ENCODE measurements around the gene ZNF69. TPM values are rescaled to one million over a fixed set of nuclear protein-coding genes. Genes with fewer than 3 reads are reported as not detected.
"Not testable (repeated sequence)": the region's sequence is repeated elsewhere in the genome, so short reads cannot be mapped to it uniquely, and the experiment has no call there.

Gene ZNF69
- total RNA-seq, 1 donor from 2014 or later: 0.85 TPM

DNA sequence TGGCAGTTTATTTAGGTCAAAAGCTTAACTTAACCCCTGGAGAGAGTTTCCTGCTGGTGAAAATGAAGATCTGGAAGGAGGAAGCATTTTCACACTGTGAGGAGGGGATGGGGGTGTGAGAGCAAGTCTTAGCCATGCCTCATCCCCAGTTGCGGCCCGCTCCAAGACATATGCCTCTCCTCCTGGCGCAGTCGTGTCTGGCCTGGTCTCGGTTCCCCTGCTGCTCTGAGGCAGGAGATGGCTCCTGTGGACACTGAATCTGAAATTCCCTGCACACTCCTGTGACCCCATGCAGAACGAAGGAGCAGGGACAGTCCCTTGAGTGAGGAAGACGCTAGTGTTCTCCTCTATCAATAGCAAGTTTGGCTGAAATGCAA lies 360 bp upstream of the ZNF69 start:
- H3K36me3 ChIP-seq: no peaks in the 10 kb centered on the region
- H3K9me3 ChIP-seq: no peaks in the 10 kb centered on the region
- TF ChIP-seq, protein P1, sequence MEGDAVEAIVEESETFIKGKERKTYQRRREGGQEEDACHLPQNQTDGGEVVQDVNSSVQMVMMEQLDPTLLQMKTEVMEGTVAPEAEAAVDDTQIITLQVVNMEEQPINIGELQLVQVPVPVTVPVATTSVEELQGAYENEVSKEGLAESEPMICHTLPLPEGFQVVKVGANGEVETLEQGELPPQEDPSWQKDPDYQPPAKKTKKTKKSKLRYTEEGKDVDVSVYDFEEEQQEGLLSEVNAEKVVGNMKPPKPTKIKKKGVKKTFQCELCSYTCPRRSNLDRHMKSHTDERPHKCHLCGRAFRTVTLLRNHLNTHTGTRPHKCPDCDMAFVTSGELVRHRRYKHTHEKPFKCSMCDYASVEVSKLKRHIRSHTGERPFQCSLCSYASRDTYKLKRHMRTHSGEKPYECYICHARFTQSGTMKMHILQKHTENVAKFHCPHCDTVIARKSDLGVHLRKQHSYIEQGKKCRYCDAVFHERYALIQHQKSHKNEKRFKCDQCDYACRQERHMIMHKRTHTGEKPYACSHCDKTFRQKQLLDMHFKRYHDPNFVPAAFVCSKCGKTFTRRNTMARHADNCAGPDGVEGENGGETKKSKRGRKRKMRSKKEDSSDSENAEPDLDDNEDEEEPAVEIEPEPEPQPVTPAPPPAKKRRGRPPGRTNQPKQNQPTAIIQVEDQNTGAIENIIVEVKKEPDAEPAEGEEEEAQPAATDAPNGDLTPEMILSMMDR (IDR thresholded peaks at IDR 0.05): no peak
- H3K4me3 ChIP-seq: peak overlapping the region; percentile 72 to 80
- DNase-seq (ENCODE audit: low spot score in 2 of 2): no peak
- H3K4me1 ChIP-seq: peaks cover 0 to 7% of the 10 kb centered on the region in 2 donors
- intact Hi-C loops (cut with DNase I): loop anchor here (2.0 to 5.0 kb wide), 2 partner anchors 38 to 90 kb away; partner anchors contain the start of genes ZNF491 and ZNF700
- peak overlapping the region; percentile 88 to 91 for H3K27ac ChIP-seq
- no peaks in the 10 kb centered on the region for H3K27me3 ChIP-seq

DNA sequence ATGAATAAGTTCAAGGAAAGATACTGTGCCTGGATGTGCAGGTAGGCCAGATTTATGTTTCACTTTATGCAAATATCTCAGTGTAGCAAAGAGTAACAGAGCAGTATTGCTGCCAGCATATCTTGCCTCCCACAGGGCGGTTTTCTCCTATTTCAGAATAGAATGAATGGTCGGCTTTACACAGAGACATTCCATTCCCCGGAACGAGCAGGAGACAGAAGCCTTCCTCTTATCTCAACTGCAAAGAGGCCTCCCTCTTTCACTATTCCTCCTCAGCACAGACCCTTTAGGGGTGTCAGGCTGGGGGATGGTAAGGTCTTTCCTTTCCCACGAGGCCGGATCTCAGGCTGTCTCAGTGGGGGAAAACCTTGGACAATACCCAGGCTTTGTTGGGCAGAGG lies 2.3 kb downstream of the ZNF69 start:
- H3K27me3 ChIP-seq; H3K9me3 ChIP-seq; H3K4me3 ChIP-seq; DNase-seq (ENCODE audit: low spot score in 2 of 2); H3K27ac ChIP-seq; H3K36me3 ChIP-seq; H3K4me1 ChIP-seq: not testable (repeated sequence)
- intact Hi-C loops (cut with DNase I): loop anchor here (5.0 kb wide), 1 partner anchor 93 kb away; the partner anchor contains the start of gene ZNF491

DNA sequence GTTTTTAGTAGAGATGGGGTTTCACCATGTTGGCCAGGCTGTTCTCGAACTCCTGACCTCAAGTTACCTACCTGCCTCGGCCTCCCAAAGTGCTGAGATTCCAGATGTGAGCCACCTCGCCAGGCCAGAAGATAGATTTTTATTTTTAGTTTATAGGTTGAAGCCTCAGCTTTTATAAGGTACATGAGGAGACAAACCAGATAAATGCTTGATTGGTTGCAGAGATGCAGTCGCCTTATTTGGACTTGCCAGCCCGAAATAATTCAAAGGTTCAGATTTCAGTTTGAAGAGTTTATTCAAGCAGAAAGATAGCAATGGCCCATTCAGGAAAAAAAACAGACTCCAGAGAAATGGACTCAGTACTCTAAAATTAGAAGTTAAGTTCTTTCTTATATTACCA lies 3.1 kb downstream of the ZNF69 start:
- TF ChIP-seq, protein P1 (IDR thresholded peaks at IDR 0.05): no peak
- intact Hi-C loops (cut with DNase I): no loop called here
- H3K4me3 ChIP-seq: no peak overlapping the region
- no peaks in the 10 kb centered on the region for H3K27me3 ChIP-seq
- no peak for DNase-seq (ENCODE audit: low spot score in 2 of 2)
- H3K36me3 ChIP-seq: no peaks in the 10 kb centered on the region
- no peak overlapping the region for H3K27ac ChIP-seq
- no peaks in the 10 kb centered on the region for H3K9me3 ChIP-seq
- peaks cover 0 to 7% of the 10 kb centered on the region in 2 donors for H3K4me1 ChIP-seq

DNA sequence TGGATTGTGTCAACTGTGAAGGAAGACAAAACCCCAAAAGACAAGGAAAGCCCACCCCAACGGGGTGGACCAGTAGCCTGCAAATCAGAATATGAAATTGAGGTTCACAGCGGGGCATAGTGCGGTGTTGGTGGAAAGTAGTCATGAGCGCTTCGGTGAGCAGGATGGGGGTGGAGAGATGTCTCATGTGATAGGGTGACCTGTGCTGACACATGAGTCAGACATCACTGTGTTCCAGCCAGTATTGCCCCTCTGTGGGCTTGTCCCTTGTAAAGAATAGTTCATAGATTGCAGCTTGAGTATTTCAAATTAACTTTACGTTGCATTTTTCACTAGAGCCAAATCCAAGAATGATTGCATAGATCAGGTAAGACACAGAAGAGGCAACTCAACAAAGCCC lies 7.3 kb downstream of the ZNF69 start:
- H3K27me3 ChIP-seq: no peaks in the 10 kb centered on the region
- TF ChIP-seq, protein P1 (IDR thresholded peaks at IDR 0.05): no peak
- H3K9me3 ChIP-seq: peaks cover 21 to 33% of the 10 kb centered on the region in 2 donors
- DNase-seq (ENCODE audit: low spot score in 2 of 2): no peak
- intact Hi-C loops (cut with DNase I): no loop called here
- H3K36me3 ChIP-seq: peaks cover 0 to 6% of the 10 kb centered on the region in 2 donors
- H3K27ac ChIP-seq: no peak overlapping the region
- H3K4me3 ChIP-seq: no peak overlapping the region
- no peaks in the 10 kb centered on the region for H3K4me1 ChIP-seq

DNA sequence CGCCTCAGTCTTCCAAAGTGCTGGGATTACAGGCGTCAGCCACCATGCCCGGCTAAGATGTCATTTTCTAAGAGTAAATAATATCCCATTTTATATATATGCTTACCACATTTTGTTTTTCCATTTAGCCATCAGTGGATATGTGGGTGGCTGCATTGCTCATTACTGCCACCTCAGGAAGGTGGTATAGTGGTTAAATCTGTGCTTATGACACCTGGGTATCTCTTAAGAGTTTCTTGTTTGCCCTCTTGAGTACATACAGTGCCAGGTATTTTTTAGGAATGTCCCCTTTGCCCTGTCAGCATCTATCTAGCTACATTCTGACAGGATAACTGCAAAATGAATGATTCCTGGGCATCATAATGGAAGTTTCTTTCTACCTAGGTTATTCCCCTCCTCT lies 14.6 kb downstream of the ZNF69 start:
- Histone ChIP-seq H3K27me3 (no peaks in the 10 kb centered on the region), H3K36me3 (peaks cover 40 to 55% of the 10 kb centered on the region in 2 donors), H3K4me1 (no peaks in the 10 kb centered on the region), H3K4me3 (no peak overlapping the region), H3K9me3 (peaks cover 95 to 100% of the 10 kb centered on the region in 2 donors), H3K27ac (no peak overlapping the region)
- DNase-seq (ENCODE audit: low spot score in 2 of 2): no peak
- intact Hi-C loops (cut with DNase I): no loop called here
- TF ChIP-seq, protein P1 (IDR thresholded peaks at IDR 0.05): no peak

DNA sequence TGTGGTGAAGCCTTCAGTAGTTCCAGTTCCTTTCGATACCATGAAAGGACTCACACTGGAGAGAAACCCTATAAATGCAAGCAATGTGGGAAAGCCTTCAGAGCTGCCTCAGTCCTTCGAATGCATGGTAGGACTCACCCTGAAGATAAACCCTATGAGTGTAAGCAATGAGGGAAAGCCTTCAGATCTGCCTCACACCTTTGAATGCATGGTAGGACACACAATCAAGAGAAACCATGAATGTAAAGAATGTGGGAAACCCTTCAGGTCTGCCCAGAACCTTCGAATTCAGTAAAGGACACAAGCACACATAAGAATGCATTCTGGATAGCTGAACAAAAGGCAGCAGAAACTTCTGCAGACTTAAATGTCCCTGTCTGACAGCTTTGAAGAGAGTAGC lies 18.3 kb downstream of the ZNF69 start:
- H3K9me3 ChIP-seq: peaks cover 86 to 96% of the 10 kb centered on the region in 2 donors
- H3K36me3 ChIP-seq: peaks cover 40 to 48% of the 10 kb centered on the region in 2 donors
- no peaks in the 10 kb centered on the region for H3K27me3 ChIP-seq
- TF ChIP-seq, protein P1 (IDR thresholded peaks at IDR 0.05): no peak
- H3K4me1 ChIP-seq: no peaks in the 10 kb centered on the region
- no peak overlapping the region for H3K4me3 ChIP-seq
- intact Hi-C loops (cut with DNase I): no loop called here
- no peak for DNase-seq (ENCODE audit: low spot score in 2 of 2)
- no peak overlapping the region for H3K27ac ChIP-seq

DNA sequence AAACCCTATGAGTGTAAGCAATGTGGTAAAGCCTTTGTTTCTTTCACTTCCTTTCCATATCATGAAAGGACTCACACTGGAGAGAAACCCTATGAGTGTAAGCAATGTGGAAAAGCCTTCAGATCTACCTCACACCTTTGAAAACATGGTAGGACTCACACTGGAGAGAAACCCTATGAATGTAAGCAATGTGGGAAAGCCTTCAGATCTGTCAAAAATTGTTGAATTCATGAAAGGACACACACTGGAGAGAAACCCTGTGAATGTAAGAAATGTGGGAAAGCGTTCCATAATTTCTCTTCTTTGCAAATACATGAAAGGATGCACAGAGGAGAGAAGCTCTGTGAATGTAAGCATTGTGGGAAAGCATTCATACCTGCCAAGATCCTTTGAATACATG lies 24.4 kb downstream of the ZNF69 start:
- H3K4me3 ChIP-seq; DNase-seq (ENCODE audit: low spot score in 2 of 2); H3K27ac ChIP-seq; intact Hi-C loops (cut with DNase I); H3K27me3 ChIP-seq; H3K4me1 ChIP-seq; H3K36me3 ChIP-seq: not testable (repeated sequence)
- peaks cover 72 to 81% of the 10 kb centered on the region in 2 donors for H3K9me3 ChIP-seq

DNA sequence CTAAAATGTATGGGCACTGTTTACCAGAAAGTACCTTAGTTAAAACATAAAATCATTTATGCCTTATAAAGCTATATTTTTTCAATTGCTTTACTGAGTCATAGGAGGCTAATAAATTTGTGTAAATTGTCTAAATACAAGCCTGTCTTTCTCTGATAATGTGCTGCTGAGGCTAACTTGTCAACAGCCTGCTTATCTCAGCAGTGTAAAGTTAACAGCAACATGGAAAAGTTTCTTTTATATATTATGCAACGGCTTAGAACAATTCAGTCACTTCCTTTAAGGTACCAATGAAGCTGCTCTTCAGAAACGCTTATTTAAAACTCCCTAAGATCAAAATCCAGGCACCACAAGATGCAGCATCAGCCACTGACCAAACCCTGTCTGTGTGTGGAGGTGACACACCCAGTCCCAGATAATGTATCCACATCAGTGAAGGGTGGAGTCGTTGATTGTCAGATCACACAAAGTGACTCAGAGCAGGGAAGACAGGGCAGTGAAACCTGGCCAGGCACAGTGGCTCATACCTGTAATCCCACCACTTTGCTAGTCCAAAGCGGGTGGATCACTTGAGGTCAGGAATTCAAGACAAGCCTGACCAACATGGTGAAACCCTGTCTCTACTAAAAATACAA lies 27.0 kb downstream of the ZNF69 start:
- H3K27me3 ChIP-seq; H3K36me3 ChIP-seq; H3K4me3 ChIP-seq; DNase-seq (ENCODE audit: low spot score in 2 of 2); H3K27ac ChIP-seq; H3K4me1 ChIP-seq; intact Hi-C loops (cut with DNase I): not testable (repeated sequence)
- peaks cover 46 to 58% of the 10 kb centered on the region in 2 donors for H3K9me3 ChIP-seq

Data from ascending aorta (tissue), 2 donors.